HepG2 (cell line): Measurements from ENCODE around the gene CNDP1. TPM values are rescaled to one million over a fixed set of nuclear protein-coding genes. Genes with fewer than 3 reads are reported as not detected.

Experiments used
- ATAC-seq: fragments of 200-7000 bp; cut with Tn5 transposase; 3 replicates; pipeline ENCODE4 v1.9.1; 2020; ENCODE audit warnings: mild to moderate bottlenecking, moderate library complexity
- BruUV-seq: library from RNA; stranded (reverse); fragments of 400-500 nt; replicated peaks from 2 replicates; lab custom pipeline; 2021; lab: Mats Ljungman, UMichigan
- CTCF ChIA-PET: fragments of 300-600 bp; formaldehyde crosslinking; extraction: SDS; loops from one replicate; lab custom pipeline; 2021; ENCODE audit warnings: low total read pairs, inconsistent platforms, low intra/inter-chr PET ratio; lab: Yijun Ruan, JAX
- POLR2A ChIA-PET: fragments of 350-600 bp; sonication (Branson Sonifier 250); formaldehyde crosslinking; loops from one replicate; lab custom pipeline; 2020; ENCODE audit warnings: antibody characterized with exemption, inconsistent platforms; lab: Yijun Ruan, JAX
- DNase-seq: peaks from one replicate; pipeline ENCODE4 v3.0.0-alpha.2; 2015; ENCODE audit warnings: low spot score
- FAIRE-seq: peaks from 3 replicates; lab custom pipeline; 2011; peaks lifted over from hg19 to GRCh38; lab: Jason Lieb, UNC
- H2AFZ ChIP-seq: one replicate; pipeline ENCODE4 v1.6.1; 2011; ENCODE audit warnings: low read length, inconsistent platforms
- H3K27ac ChIP-seq: fragments of 300-600 bp; 3 replicates; pipeline ENCODE4 v1.8.0; 2011; ENCODE audit warnings: mixed run types, mild to moderate bottlenecking, mixed read lengths, low read length, inconsistent platforms; ENCODE audit not compliant: insufficient read depth; ENCODE audit errors: extremely low read length
- H3K27me3 ChIP-seq, 2 experiments: fragments of 200-600 bp in 1 of 2; 2 replicates in 1 of 2; 3 replicates in 1 of 2; pipeline versions ENCODE4 v1.6.0 to v1.8.0; 2011; ENCODE audit warnings: low read length in 2 of 2, mild to moderate bottlenecking in 2 of 2, moderate library complexity in 2 of 2, inconsistent platforms in 1 of 2; ENCODE audit not compliant: insufficient read depth in 2 of 2, control insufficient read depth in 1 of 2
- H3K36me3 ChIP-seq, 2 experiments: fragments of 200-600 bp in 1 of 2; replicated peaks in 1 of 2; 2 replicates in 1 of 2; 3 replicates in 1 of 2; pipeline versions ENCODE4 v1.5.1 to v1.8.0; 2011; ENCODE audit warnings: low read length in 2 of 2, inconsistent platforms in 1 of 2; ENCODE audit not compliant: insufficient read depth in 2 of 2, control insufficient read depth in 1 of 2
- H3K4me1 ChIP-seq: 2 replicates; pipeline ENCODE4 v1.5.1; 2012; ENCODE audit warnings: low read length, inconsistent platforms; ENCODE audit not compliant: insufficient read depth
- H3K4me2 ChIP-seq: 2 replicates; pipeline ENCODE4 v1.6.0; 2011; ENCODE audit warnings: low read depth, low read length, inconsistent platforms
- H3K4me3 ChIP-seq, 3 experiments: fragments of 200-600 bp in 1 of 3; sonication (generic), shearing (Covaris generic) in 1 of 3; replicated peaks in 1 of 3; 2 replicates each; pipeline ENCODE4 v1.5.1; 2011 to 2016; ENCODE audit warnings: low read length in 3 of 3, inconsistent platforms in 2 of 3, low read depth in 2 of 3, mild to moderate bottlenecking in 2 of 3, control low read depth in 1 of 3, mixed read lengths in 1 of 3; ENCODE audit not compliant: insufficient read depth in 1 of 3
- H3K79me2 ChIP-seq: one replicate; pipeline ENCODE4 v1.6.1; 2011; ENCODE audit warnings: low read length, inconsistent platforms; ENCODE audit not compliant: insufficient read depth
- H3K9ac ChIP-seq: 2 replicates; pipeline ENCODE4 v1.6.0; 2011; ENCODE audit warnings: mild to moderate bottlenecking, low read depth, low read length, inconsistent platforms; ENCODE audit not compliant: insufficient read depth
- H3K9me3 ChIP-seq: 2 replicates; pipeline ENCODE4 v1.5.1; 2012; ENCODE audit warnings: mild to moderate bottlenecking, low read length
- H4K20me1 ChIP-seq: 2 replicates; pipeline ENCODE4 v1.6.0; 2011; ENCODE audit warnings: inconsistent platforms, mild to moderate bottlenecking, low read length, moderate library complexity; ENCODE audit not compliant: insufficient read depth
- BHLHE40 ChIP-seq: IDR thresholded peaks from 2 replicates; pipeline ENCODE4 v1.6.1; 2011; ENCODE audit warnings: low read length, improper control_type of control experiment
- DNMT3B ChIP-seq: conservative IDR thresholded peaks from 2 replicates; pipeline ENCODE4 v1.6.1; 2016; ENCODE audit warnings: missing biosample characterization, control low read depth
- EHMT2 ChIP-seq: fragments of 200-600 bp; sonication (generic); IDR thresholded peaks from 2 replicates; pipeline ENCODE4 v1.7.0; 2017; ENCODE audit warnings: antibody characterized with exemption, low read depth, low read length, borderline replicate concordance
- FOXK2 ChIP-seq: fragments of 450-650 bp; IDR thresholded peaks from 2 replicates; pipeline ENCODE4 v1.6.1; 2016
- HOXD1 ChIP-seq: sonication (generic); formaldehyde crosslinking; IDR thresholded peaks from 2 replicates; pipeline ENCODE4 v1.5.0; 2020; ENCODE audit warnings: missing genetic modification reagents
- NBN ChIP-seq: fragments of 450-650 bp; conservative IDR thresholded peaks from 2 replicates; pipeline ENCODE4 v1.6.1; 2017
- RFX3 ChIP-seq: IDR thresholded peaks from 2 replicates; pipeline ENCODE4 v1.6.1; 2016; ENCODE audit warnings: missing biosample characterization, missing genetic modification reagents
- SALL1 ChIP-seq: sonication (generic); formaldehyde crosslinking; IDR thresholded peaks from 2 replicates; pipeline ENCODE4 v1.8.0; 2022; ENCODE audit warnings: mild to moderate bottlenecking, missing genetic modification reagents
- SP2 ChIP-seq: sonication (generic); formaldehyde crosslinking; IDR thresholded peaks from 2 replicates; pipeline ENCODE4 v1.5.1; 2020; ENCODE audit warnings: mild to moderate bottlenecking, missing genetic modification reagents
- ZNF337 ChIP-seq: sonication (generic); formaldehyde crosslinking; IDR thresholded peaks from 2 replicates; pipeline ENCODE4 v1.5.1; 2020; ENCODE audit warnings: missing genetic modification reagents, low read depth, mild to moderate bottlenecking, borderline replicate concordance
- ZNF432 ChIP-seq: sonication (generic); formaldehyde crosslinking; IDR thresholded peaks from 2 replicates; pipeline ENCODE4 v1.5.0; 2020; ENCODE audit warnings: missing genetic modification reagents, mild to moderate bottlenecking, borderline replicate concordance
- ZNF564 ChIP-seq: sonication (generic); formaldehyde crosslinking; IDR thresholded peaks from 2 replicates; pipeline ENCODE4 v1.8.1; 2023; ENCODE audit warnings: mild to moderate bottlenecking, missing genetic modification reagents
- WGBS: methylation state at CpG from one replicate; pipeline ENCODE4 v1.1.6; 2017; ENCODE audit warnings: low lambda C conversion rate; 5-methylcytosine and 5-hydroxymethylcytosine counted together
- in situ Hi-C: cut with HindIII; loops from 2 replicates; pipeline ENCODE4 v1.10.0; 2017; ENCODE audit warnings: low pct_unique_long_range_greater_than_20kb; ENCODE audit not compliant: extremely low pct_ligation_motif_present
- intact Hi-C: fragments of 100-400 bp; cut with micrococcal nuclease; formaldehyde crosslinking; loops from one replicate; pipeline ENCODE4 v1.10.0; 2022; ENCODE audit not compliant: unreplicated experiment
- polyA plus RNA-seq, 8 experiments: library from polyadenylated mRNA; depleted of rRNA in 3 of 8; stranded (reverse) in 7 of 8; unstranded in 1 of 8; fragments of >200 nt; fragmentation: Illumina TruSeq in 4 of 8; extraction: Trizol in 4 of 8; gene quantifications; 2 replicates each; pipeline versions ENCODE4 v1.2.1 to v1.2.3, GENCODE V29; 2011 to 2016; ENCODE audit warnings: low read depth in 4 of 8, missing spikeins in 1 of 8, mixed read lengths in 1 of 8; ENCODE audit not compliant: insufficient read depth in 1 of 8
- total RNA-seq, 5 experiments: library from RNA; depleted of rRNA; stranded (reverse); fragments of >200 nt; fragmentation: Illumina TruSeq; extraction: Trizol; gene quantifications; 2 replicates each; pipeline ENCODE4 v1.2.3, GENCODE V29; 2016; ENCODE audit warnings: low read depth in 1 of 5
- TF ChIP-seq, protein P1 (sequence below): sonication (generic); formaldehyde crosslinking; IDR thresholded peaks from 2 replicates; pipeline ENCODE4 v1.8.0; 2023; ENCODE audit warnings: mild to moderate bottlenecking, missing genetic modification reagents
- TF ChIP-seq, protein P2 (sequence below): IDR thresholded peaks from 2 replicates; pipeline ENCODE4 v1.6.1; 2018; ENCODE audit warnings: missing genetic modification reagents
- TF ChIP-seq, protein P3 (sequence below): sonication (generic); formaldehyde crosslinking; IDR thresholded peaks from 2 replicates; pipeline ENCODE4 v1.8.1; 2023; ENCODE audit warnings: mild to moderate bottlenecking, missing genetic modification reagents, borderline replicate concordance

Gene CNDP1
- total and polyA plus RNA-seq, 2 of the 13 experiments (the other 11 are each of a cell fraction or from before 2014, with no cell fraction given), result 0.01 TPM; not detected in 1

DNA sequence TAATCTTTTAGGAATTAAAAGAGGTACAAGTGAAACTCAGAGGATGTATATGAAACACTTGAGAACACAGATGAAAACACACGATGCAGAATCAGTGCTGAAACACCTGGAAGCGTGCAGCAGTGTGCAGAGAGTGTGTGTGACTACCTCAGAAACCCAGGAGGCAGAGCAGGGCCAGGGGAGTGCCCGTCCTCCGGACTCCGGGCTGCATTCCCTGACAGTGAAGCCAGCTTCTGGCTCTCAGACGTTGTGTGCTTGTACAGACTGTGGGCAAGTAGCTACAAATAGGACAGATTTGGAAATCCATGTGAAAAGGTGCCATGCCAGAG lies 98.0 kb downstream of the CNDP1 start:
- H3K4me2 ChIP-seq, result no peak overlapping the region
- H3K27me3 ChIP-seq, result no peaks in the 10 kb centered on the region
- ChIA-PET CTCF (no interaction called here), POLR2A (no interaction called here)
- intact Hi-C loops (no loop called here), in situ Hi-C loops (no loop called here)
- 89% methylated on average over 6 of the region's 6 CpGs for WGBS
- no peak for FAIRE-seq
- peaks cover 2% of the 10 kb centered on the region for H3K79me2 ChIP-seq
- H3K9me3 ChIP-seq, result no peaks in the 10 kb centered on the region
- no peak for DNase-seq
- no peak overlapping the region for H3K9ac ChIP-seq
- H3K4me3 ChIP-seq, result no peak overlapping the region
- H3K36me3 ChIP-seq, result peaks cover 8 to 12% of the 10 kb centered on the region in 2 experiments
- no peak for ATAC-seq
- no peak overlapping the region for H2AFZ ChIP-seq
- no peaks in the 10 kb centered on the region for H3K4me1 ChIP-seq
- no peak for TF ChIP-seq NBN
- TF ChIP-seq BHLHE40, result no peak
- TF ChIP-seq, protein P1, sequence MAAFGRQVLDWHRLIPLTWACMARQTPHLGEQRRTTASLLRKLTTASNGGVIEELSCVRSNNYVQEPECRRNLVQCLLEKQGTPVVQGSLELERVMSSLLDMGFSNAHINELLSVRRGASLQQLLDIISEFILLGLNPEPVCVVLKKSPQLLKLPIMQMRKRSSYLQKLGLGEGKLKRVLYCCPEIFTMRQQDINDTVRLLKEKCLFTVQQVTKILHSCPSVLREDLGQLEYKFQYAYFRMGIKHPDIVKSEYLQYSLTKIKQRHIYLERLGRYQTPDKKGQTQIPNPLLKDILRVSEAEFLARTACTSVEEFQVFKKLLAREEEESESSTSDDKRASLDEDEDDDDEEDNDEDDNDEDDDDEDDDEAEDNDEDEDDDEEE (CRISPR knock-in tag), result no peak
- TF ChIP-seq ZNF337 (CRISPR knock-in tag), result no peak
- no peak overlapping the region for H3K27ac ChIP-seq
- BruUV-seq, result no TSS peak
- no peaks in the 10 kb centered on the region for H4K20me1 ChIP-seq

DNA sequence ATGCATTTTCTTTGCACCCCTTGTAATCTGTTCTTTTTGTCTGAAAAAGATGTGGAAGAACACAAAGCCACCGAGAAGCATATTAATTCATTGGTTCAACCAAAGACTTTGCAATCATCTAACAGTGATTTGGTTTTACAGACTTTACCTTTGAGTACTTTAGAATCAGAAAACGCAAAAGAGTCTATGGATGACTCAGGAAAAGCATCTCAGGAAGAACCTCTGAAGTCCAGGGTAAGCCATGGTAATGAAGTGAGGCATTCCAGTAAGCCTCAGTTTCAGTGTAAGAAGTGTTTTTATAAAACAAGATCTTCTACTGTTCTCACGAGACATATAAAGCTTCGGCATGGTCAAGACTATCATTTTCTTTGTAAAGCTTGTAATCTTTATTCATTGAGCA lies 98.6 kb downstream of the CNDP1 start:
- DNase-seq, result no peak

More for the DNA sequence above, 98.6 kb downstream of the CNDP1 start:
- no peak for ATAC-seq
- 97% methylated on average over 4 of the region's 4 CpGs for WGBS
- in situ Hi-C loops, result no loop called here
- Histone ChIP-seq H3K36me3 (peaks cover 8 to 12% of the 10 kb centered on the region in 2 experiments), H3K27ac (no peak overlapping the region)
- TF ChIP-seq, protein P2, sequence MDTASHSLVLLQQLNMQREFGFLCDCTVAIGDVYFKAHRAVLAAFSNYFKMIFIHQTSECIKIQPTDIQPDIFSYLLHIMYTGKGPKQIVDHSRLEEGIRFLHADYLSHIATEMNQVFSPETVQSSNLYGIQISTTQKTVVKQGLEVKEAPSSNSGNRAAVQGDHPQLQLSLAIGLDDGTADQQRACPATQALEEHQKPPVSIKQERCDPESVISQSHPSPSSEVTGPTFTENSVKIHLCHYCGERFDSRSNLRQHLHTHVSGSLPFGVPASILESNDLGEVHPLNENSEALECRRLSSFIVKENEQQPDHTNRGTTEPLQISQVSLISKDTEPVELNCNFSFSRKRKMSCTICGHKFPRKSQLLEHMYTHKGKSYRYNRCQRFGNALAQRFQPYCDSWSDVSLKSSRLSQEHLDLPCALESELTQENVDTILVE (CRISPR knock-in tag), result no peak
- TF ChIP-seq, protein P3, sequence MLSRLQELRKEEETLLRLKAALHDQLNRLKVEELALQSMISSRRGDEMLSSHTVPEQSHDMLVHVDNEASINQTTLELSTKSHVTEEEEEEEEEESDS (CRISPR knock-in tag), result no peak
- TF ChIP-seq RFX3 (CRISPR knock-in tag) (no peak), SP2 (CRISPR knock-in tag) (no peak), DNMT3B (CRISPR knock-in tag) (no peak), EHMT2 (no peak), ZNF564 (CRISPR knock-in tag) (no peak), HOXD1 (CRISPR knock-in tag) (no peak), ZNF432 (CRISPR knock-in tag) (no peak), FOXK2 (no peak), SALL1 (CRISPR knock-in tag) (no peak)
- TF ChIP-seq, all 625 proteins: peak for 0
- intact Hi-C loops, result no loop called here
- POLR2A ChIA-PET, result no interaction called here
- no peaks in the 10 kb centered on the region for H4K20me1 ChIP-seq
- H3K4me3 ChIP-seq, result no peak overlapping the region
- FAIRE-seq, result no peak
- no peaks in the 10 kb centered on the region for H3K27me3 ChIP-seq
- peaks cover 2% of the 10 kb centered on the region for H3K79me2 ChIP-seq
- no peak overlapping the region for H3K4me2 ChIP-seq
- no peak overlapping the region for H2AFZ ChIP-seq
- CTCF ChIA-PET, result no interaction called here
- H3K4me1 ChIP-seq, result no peaks in the 10 kb centered on the region
- H3K9ac ChIP-seq, result no peak overlapping the region
- no peaks in the 10 kb centered on the region for H3K9me3 ChIP-seq
- no TSS peak for BruUV-seq
